ENCODE data around the gene MMP7.

Gene MMP7

DNA sequence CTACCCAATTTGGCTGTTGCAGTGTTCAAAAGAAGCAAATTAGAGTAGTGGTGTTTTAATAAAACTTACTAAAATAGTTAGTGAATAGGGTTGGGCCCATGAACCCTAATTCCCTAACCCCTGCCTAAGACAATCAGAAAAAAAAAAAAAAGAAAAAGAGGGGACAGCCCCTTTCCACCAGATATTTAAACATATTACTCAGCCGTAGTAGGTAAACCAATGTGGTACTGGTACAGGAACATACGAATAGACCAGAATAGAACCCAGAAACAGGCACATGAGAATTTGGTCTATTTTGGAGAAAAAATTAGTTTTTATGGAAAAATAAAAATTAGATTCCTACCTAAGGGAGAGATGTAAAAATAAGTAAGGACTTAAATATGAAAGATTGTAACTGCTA is 38.6 kb downstream of the MMP7 start:
- DNase-seq, result no peak

DNA sequence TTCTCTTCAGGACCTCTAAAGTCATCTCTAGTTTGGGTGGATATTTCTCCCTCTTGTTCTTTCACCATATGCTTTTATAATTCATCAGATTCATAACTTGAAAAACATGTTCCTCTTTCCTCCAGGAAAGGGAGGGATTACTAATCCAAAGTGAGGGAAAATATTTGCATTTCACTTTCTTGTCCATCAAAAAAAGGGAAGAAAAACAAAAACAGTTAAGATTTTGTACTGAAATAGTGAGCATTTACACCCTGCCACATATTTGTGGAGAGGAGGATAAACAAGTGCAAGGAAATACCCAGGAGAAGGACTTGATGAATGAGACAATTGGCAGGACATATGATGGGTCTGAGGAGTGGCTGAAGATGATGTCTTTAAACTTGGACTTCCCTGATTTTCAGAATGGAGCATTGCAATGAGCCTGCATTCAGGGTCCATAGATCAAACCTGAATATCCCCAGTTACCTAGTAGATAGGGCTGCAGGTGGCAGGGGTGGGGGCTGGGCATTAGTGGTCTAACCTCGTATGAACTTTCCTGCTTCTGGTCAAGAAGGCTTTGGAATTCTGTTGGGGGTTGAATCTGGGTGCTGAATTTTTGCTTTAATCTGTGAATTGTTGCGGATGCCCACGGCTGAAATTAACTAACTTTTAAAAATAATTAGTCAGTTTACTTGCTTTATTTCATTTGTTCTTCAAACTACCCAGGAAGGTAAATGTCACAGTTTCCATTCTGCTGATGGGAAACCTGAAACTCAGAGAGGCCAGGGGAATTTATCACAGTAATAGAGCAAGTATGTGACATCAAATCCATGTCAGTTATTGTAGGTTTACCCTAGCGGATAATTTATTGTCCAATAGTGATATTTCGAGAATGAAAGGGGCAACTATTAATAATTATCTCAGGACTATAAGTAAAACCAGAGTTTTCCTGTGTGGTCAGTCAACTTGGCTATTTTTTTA is 41.1 kb downstream of the MMP7 start:
- DNase-seq, result no peak

DNA sequence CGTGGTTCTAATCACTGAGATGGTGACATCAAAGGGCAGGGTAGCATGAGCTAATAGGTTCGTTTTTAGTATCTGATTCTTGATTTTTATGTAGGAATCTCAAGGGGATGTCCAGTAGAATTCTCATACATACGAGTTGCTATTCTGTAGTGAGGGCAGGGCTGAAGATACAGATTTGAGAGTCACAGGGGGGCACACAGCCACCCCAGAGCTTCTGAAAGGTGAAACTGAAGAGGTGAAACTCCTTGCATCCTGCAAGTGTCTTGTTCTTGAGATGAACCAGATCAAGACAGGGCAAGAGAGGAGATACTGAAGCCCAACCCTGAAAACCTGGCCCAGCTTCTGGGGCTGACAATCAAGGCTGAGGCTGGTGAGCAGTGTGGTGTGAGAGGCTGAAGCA is 42.3 kb downstream of the MMP7 start:
- no peak for DNase-seq

DNA sequence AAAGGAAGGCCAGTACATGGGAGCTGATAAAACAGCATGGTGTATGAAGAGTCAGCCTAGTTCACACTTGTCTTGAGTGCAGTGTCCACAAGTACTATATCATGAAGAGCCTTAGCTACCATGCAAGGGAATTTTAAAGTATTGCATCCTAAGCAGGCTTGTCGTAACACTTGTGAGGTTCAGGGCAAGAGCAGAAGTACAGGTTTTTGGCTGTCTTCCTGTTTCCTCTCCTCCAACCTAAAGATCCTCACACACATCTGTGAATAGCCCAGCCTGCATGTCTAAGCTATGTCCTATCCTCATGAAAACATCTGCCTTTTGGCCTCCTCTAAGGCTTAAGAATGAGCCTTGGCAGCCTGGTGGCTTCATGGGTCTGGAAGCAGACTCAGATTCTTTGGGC is 43.3 kb downstream of the MMP7 start:
- no peak for DNase-seq

DNA sequence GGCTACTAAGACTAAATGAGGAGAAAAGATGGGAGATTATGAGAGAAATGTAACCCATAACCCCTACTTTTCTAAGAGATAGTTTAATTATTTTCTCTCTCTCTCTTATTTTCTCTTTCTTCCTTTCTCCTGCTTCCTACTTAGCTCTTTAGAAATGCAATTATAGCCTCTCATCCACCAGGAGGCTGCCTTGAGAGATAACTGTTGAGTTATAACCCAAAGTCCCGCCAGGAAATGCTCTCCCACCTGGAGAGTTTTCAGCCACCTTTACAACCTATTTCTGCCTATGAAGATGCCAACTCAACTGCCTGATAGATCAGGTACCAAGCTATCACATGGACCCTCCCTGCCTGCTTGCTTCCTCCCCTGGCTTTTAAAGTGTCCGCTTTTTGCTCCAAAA is 44.0 kb downstream of the MMP7 start:
- DNase-seq, result no peak

DNA sequence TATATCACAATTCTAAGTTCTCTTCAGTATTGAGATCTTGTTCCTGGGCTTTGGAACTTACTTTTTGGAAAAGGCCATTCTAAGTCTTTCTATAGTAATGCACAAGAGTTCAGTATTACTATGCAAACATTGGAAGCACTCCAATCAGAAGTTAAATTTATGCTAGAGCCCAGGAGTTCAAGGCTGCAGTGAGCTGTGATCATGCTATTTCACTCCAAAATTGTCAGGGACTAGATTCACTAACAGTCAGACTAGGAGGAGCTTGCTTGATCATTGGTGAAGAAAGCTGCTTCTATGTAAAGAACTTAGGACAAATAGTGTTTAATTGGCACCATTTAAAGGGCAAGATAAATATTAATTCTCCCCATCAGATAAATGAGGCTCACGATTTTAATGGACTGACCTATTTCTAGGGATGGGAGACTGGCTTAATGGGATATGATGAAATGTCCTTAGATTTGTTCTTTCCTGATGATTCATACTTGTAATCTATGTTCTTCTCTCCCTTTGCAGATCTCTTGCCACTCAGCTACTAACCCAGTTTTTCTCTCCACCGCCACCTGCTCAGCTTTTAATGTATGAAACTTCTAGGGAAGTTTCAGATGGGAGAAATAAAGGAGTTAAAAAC is 45.3 kb downstream of the MMP7 start:
- no peak for DNase-seq

DNA sequence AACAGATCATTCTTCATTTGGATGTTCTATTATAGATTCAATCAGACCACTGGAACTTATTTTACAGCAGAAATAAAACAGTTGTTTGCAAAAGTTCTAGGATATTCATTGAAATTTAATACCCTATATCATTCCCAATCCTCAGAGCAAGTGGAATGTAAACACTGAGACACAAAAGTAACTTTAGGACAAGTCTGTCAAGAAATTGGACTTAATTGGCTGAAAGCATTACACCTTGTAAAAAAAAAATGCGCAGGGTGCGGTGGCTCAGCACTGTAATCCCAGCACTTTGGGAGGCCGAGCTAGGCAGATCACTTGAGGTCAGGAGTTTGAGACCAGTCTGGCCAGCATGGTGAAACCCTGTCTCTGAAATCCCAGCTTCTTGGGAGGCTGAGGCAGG is 48.1 kb downstream of the MMP7 start:
- no peak for DNase-seq

DNA sequence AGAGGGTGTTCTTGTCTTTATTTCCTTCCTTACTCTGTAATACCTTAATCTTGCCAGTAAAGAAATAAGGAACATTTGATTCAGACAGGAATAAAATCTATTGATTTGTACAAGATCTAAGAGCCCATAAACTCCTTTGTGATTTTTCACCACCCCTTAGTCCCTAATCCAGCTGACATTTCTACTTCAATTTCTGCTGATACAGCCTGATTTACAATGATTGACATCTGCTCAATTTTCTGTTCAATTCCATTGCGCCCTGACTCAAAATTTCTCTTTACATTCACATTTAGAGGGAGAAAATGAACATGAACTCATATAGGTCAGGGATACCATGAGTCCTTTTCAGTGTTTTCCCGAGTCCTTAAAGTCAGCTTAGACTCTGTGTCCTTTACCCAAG is 50.8 kb downstream of the MMP7 start:
- DNase-seq, result no peak

DNA sequence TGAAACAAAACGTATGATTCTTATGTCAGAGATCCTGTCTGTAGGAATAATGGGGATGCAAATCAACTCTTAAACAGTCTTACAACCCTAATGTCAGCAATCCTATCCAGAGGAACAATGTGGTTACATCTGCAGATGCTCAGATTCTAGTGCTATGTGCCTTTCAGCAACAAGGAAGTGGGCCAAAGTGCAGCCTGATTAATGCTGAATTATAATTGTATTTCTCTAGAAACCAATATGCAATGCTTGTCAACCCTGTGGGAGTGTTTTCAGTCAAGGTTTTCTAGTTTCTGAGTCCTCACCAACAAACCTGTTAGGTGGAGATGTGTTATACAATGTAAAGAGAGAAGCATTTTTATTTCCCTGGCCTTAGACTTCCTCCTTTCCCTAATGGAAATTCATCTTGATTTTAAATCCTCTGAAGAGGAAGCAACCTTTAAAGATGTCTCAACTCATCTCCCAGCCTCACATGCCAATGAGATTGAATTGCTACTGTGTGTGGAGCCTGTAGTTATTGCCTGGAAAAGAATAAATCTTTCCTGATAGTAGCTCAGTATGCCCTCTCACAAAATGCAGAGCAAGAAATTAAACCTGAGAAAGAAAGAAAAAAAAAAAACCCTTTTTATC is 51.8 kb downstream of the MMP7 start:
- no peak for DNase-seq

DNA sequence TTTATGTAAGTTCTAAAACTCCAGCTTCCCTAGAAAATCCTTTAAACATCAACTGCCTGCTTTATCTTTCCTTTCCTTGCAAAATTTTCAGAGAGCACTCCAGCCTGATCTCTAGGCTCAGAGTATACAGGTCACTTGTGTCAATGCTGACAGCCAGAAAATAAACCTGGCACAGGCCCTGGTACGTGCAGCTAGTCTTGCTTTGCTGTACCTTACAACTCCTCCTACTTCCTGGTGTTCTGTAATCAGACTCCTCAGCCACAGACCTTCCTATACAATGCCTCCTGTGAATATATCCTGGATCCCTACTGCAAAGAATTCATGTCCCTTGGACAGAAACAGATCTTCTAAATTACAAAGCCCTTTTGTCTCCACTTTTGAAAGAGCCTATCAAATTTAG is 53.7 kb downstream of the MMP7 start:
- DNase-seq, result peak; percentile 16

DNA sequence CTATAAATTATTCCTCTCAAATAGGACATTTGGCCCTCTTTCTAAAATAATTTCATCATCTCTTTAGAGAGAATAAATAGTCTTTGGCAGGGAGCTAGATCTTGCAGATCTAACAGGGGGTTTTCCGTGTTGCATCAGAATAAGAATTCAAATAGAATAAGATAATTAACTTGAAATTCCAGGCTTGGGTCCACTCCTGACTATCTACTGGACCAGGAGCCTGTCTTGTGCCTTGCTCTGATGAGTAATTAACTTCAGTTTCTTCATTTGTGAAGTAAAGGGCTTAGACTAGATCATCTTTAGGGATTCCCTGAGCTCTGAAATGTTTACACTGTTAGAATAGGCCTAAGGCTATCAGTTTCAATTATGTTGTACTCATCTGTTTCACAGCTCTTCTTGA is 54.5 kb downstream of the MMP7 start:
- DNase-seq, result no peak

DNA sequence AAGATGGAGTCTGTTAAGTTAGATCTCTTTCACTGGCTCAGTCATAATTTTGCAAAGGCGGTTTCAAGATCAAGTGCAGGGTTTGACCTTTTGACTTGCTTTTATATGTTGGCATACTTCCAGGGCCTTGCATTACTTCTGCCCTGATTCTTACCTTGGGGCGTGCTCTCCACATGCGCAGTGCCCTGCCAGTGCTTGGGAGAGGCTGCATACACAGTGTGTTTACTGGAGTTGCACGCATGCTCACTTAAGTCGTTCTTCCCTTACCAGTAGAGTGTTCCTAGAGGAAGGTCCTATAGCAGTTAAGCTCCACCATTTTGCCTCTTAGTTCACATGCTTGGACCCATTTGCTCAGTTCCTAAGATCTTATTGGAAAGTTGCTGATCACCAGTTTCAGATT is 57.0 kb downstream of the MMP7 start:
- no peak for DNase-seq

DNA sequence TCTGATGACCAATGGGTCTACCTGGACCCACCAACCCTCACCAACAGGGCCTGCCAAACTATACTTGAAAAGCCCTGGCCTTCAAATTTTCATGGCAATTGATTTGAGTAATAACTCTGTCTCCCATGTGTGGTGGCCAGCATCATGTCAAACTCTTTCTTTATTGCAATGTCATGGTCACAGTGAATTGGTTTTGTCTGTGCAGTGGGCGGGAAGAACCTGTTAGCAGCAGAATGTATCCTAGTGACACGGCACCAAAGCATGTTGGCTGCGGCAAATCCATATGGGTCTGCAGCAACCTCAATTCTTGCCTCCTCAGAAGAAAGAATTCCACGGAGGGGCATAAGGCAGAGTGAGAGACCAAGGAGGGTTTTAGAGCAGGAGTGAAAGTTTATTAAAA is 58.4 kb downstream of the MMP7 start:
- no peak for DNase-seq

DNA sequence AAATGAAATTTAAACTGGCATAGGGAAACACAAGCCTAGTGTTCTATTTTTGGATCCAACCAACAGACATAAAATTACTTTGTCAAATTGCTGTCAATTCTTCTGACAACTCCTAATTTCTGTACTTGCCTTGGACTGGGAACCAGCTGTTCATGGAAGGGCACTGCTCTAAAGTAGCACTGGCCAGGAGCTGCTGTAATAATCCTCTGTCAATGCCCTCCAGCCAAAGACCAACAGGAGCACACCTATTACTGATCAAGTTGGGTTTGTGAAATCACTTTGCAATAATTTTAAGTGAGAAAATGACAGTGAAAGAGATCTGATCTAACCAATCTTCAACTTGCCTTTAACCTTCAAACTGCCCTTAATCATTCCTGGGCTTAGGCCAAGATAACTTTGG is 59.1 kb downstream of the MMP7 start:
- no peak for DNase-seq
